Esophagus squamous epithelium (tissue), 4 donors: ENCODE measurements around the gene SS18L1.

Source experiments
- CTCF ChIP-seq, 6 experiments: fragments of 450-650 bp in 4 of 6; fragments of 200-600 bp in 2 of 6; sonication (generic) in 2 of 6; IDR thresholded peaks; one replicate each; pipeline ENCODE4 v1.5.1; 2016 to 2019; ENCODE audit warnings: antibody characterized with exemption in 6 of 6, mild to moderate bottlenecking in 4 of 6, moderate library complexity in 4 of 6
- POLR2A ChIP-seq, 4 donors: fragments of 450-650 bp; IDR thresholded peaks; one replicate each; pipeline ENCODE4 v1.6.1; 2017; ENCODE audit warnings: antibody characterized with exemption in 4 of 4, mild to moderate bottlenecking in 4 of 4, moderate library complexity in 3 of 4

GRCh38 chr20:62181808-62182207 lies 38.2 kb downstream of the SS18L1 start:
- TF ChIP-seq CTCF (IDR thresholded peaks at IDR 0.05) (no peak), POLR2A (IDR thresholded peaks at IDR 0.05) (no peak)
